DMS 273 (cell line): ENCODE measurements around the gene TAF3.
"Not testable (repeated sequence)": the region's sequence is repeated elsewhere in the genome, so short reads cannot be mapped to it uniquely, and the experiment has no call there.

Experiments
- DNase-seq: peaks from one replicate; lab custom pipeline; 2025; ENCODE audit not compliant: unreplicated experiment; lab: John Stamatoyannopoulos, UW

Gene TAF3

DNA sequence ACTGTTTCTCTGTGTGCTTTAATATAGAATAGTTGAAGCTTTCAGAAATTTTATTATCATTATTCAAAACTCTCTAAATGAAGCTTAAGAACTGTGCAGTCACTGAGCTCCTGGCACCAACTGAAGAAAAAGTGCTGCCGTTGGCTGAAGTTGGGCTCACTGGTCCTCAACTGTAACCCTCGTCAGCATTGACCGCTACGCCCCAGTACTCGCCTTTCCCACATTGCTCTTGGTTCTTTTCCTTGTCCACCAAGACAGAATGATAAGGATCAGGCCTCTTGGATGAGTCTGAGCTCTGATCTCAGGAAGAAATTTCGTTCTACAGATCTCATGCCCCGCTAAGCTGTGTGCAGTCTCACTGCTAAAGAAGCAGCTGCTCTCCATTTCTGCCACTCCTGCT, 7.9 kb upstream of the TAF3 start:
- DNase-seq: no peak

DNA sequence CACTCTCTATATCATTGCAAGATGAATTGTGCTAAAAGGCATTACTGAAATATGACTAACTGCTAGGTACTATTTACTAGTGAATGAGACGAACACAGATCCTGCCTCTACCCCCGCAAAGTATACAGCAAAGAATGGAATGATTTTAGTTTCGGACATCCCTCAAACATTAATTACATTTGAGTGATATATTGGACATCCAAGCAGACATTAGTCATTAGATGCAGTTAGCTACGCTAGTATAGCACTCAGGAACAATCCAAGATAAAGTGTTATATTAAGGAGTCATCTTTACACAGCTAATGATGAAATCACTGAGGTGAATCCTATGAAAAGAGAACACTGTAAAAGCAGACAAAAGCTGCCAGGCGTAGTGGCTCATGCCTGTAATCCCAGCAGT, 7.3 kb upstream of the TAF3 start:
- DNase-seq: no peak

GRCh38 chr10:7811743-7812142, 6.6 kb upstream of the TAF3 start:
- DNase-seq: not testable (repeated sequence)

- DNase-seq: no peak
Observed at GRCh38 chr10:7813481-7813880, 4.8 kb upstream of the TAF3 start.

- no peak for DNase-seq
Observed at GRCh38 chr10:7817576-7817975, 729 bp upstream of the TAF3 start.

- no peak for DNase-seq
Observed at GRCh38 chr10:7817984-7818294, 366 bp upstream of the TAF3 start.

GRCh38 chr10:7819121-7819460, 786 bp downstream of the TAF3 start:
- peak; percentile 59 for DNase-seq

DNA sequence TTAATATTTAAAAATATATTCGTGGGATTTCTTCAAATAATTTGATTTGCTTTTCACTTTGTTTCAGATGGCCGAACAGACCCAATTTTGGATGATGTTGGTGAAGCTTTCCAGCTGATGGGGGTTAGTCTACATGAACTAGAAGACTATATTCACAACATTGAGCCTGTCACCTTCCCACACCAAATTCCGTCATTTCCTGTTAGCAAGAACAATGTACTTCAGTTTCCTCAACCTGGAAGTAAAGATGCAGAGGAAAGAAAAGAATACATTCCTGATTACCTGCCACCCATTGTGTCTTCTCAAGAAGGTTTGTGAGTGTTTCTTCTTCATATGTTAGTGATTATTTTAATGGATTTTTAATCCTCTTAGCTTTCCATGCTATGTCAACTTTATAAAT, 5.9 kb downstream of the TAF3 start:
- DNase-seq: no peak

GRCh38 chr10:7826971-7827370, 8.7 kb downstream of the TAF3 start:
- DNase-seq: peak; percentile 11

- DNase-seq: no peak
Observed at GRCh38 chr10:7829289-7829834, 11.1 kb downstream of the TAF3 start.

- DNase-seq: no peak
Observed at GRCh38 chr10:7832060-7832459, 13.8 kb downstream of the TAF3 start.

- no peak for DNase-seq
Observed at GRCh38 chr10:7833210-7833609, 14.9 kb downstream of the TAF3 start.

DNA sequence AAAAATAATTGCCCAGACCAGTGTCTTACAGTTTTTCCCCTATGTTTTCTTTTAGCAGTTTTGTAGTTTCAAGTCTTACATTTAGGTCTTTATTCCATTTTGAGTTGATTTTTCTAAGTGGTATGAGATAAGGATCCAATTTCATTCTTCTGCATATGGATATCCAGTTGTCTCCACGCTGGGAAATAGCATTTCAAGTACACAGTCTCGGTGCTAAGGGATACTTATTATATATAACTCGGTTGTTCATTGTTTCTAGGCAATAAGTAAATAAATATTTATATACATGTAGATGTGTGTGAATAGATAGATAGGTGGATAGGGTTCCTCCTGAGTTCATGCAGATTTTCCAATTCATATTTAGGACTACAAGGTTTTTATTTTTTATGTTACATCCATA, 16.0 kb downstream of the TAF3 start:
- DNase-seq: no peak

GRCh38 chr10:7836571-7836970, 18.3 kb downstream of the TAF3 start:
- no peak for DNase-seq

DNA sequence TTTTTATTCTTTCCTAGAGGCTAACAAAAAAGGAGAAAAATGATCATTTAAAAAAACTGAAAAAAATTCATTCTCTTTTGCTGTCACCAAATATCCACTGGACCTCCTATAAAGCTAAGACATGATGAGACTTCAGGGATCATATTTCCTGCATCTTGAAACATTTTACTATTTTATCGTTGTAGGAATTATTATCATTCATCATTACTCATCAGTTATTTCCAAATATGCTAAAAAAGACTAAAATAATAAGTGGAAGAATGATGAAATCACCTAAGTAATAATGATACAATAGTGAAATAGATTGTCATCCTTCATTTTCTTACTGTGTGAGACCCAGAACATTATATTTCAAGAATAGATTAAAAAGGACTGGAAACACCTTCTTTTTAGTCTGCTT, 28.3 kb downstream of the TAF3 start:
- DNase-seq: no peak

DNA sequence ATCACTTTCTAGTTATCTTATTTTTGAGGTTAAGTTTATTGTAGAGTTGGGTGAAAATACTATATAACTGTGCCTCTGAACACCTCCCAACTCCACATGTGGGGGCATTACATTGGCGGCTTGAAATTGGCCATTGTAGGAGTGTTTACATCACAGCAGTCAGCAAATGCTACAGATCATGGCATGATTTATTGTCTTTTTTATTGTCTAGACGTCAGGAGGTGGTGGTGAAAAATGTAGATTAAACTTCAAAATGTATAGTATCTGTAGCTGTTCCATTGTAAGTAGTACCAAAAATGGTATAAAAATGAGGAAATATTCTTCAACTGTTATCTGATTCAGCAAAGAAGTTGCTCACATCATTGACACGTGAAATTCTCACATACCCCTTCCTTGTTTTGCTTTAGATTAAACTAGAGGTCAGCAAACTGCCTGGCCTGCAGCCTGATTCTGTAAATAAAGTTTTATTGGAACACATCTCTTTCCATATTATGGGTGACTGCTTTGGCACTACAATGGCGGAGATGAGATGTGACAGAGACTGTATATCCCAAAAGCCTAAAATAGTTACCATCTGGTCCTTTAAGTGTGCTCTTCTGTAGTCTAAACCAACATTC, 35.0 kb downstream of the TAF3 start:
- DNase-seq: no peak

GRCh38 chr10:7853890-7854289, 35.6 kb downstream of the TAF3 start:
- DNase-seq: no peak

GRCh38 chr10:7855205-7855604, 36.9 kb downstream of the TAF3 start:
- DNase-seq: no peak

DNA sequence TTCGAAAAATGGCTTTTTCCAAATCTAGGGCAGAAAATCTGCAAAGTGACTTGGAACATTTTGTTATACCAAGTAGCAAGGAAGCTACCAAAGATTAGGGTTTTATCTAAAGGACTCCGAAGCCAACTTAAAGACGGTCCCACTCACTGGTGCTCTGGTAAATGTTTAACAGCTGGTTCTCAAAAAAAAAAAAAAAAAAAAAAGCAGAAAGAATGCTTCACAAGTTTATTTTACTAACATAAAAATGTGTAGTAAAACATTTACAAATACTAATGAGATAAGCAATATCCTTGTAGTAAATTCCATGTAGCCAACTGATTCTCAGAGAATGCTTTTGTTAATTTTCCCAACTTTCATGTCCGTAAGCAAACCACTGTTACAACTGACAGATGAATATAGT, 38.4 kb downstream of the TAF3 start:
- DNase-seq: no peak

DNA sequence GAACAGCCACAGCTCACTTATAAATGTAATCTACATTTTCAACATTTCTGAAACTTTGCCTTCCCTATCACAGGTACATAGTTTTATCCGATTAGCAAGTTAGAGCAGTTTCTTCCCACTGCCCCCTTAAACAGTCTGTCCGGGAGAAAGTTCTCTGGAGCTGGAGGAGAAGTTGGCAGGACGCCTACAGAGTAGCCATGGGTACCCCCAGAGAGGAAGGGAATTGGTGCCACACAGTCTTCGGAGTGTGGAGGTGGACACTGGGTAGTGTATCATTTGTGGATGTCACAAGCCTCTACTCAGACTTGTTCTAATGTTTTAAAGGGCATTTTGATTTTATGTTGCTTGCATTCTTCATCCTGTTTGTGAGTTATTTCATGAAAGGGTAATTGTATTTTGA, 39.0 kb downstream of the TAF3 start:
- peak; percentile 1 for DNase-seq

DNA sequence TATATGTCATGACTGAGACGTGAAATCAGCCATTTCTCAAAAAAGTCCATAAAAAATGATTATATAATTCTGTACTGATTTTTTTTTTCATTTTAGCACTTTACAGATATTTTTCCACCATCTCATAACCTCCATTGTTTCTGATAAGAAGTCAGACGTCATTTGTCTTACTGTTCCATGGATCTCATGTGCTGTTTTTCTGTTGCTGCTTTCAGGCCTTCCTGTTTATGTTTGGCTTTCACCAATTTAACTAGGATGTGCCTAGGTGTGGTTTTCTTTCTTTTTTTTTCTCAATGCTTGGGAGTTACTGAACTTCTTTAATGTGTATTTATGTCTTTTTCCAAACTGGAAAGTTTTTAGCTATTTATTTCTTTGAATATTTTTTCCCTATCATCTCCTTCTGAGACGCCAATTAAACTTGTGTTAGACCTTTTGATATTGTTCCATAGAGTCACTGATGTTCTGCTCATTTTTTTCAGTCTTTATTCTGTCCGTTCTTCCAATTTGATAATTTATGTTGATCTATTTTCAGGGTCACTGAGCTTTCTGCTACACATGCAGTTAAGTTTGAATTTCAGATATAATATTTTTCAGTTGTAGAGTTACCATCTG, 43.3 kb downstream of the TAF3 start:
- DNase-seq: no peak

GRCh38 chr10:7862121-7862514, 43.8 kb downstream of the TAF3 start:
- DNase-seq: no peak

- no peak for DNase-seq
Observed at GRCh38 chr10:7866176-7866575, 47.9 kb downstream of the TAF3 start.
